HG02981 (cell line): Measurements from ENCODE around the gene RGS7BP.
"Not testable (repeated sequence)": the region's sequence is repeated elsewhere in the genome, so short reads cannot be mapped to it uniquely, and the experiment has no call there.

Experiments
- ATAC-seq: cut with Tn5 transposase; IDR thresholded peaks from one replicate; pipeline ENCODE4 v1.9.1; 2021; ENCODE audit warnings: mild to moderate bottlenecking, moderate library complexity; ENCODE audit not compliant: unreplicated experiment

The RGS7BP gene

DNA sequence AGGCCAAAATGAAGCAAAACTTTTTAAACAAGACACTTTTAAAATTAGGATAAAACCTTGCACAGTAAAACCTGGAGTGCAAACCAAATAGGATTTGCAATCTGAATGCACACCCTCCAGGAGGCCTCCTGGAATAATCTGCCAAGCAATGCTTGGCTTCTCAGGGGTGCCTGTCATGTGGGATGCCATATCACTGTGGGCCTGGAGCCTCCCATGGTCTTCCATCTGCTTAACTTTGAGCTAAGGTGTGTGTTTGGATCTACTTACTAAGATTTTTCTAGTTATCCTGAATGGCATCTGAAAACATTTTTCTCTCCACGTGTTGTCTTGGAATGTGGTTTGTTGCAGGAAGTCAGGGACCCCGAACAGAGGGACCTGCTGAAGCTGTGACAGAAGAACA lies 52.1 kb downstream of the RGS7BP start:
- ATAC-seq, result no peak

DNA sequence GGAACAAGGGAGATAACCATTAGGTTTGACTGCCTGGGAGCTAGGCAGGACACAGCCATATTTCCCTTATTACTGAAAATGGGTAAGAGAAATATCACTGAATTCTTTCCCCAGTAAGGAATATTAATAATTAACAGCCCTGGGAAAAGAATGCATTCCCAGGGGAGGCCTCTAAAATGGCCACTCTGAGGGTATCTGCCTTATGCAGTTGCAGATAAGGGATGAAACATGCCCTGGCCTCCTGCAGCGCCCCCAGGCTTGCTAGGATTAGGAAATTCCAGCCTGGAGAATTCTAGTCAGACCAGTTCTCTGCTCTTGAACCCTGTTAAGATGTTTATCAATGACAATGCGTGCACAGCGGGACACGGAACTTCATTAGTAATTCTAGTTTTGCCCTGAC lies 52.8 kb downstream of the RGS7BP start:
- not testable (repeated sequence) for ATAC-seq

DNA sequence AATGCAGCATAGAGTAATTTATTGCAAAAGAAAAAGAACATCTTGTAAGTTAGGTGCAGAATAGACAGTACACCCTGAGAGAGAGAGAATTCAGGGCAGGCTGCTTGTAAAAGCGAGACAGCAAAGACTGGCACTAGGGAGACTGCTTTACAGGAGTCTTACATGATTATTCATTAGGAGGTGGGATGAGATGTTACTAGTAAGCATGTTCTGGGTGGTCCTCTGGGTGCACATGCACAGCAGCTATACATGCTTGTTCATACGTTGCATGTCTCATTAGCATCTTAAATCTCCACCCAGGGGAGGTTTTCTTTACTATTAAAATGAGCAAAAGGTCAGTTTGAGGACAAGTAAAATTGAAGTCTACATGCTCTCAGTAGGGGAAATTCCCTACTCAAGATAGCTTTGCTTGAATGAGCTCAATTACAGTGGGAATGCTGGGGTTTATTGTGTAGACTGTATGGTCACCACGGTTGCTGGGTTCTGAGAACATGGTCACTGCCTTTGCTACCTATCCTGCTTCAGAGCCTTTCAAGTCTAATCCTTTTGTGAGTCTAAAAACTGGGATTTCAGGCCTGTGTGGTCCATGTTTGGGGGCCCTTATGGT lies 60.6 kb downstream of the RGS7BP start:
- no peak for ATAC-seq

DNA sequence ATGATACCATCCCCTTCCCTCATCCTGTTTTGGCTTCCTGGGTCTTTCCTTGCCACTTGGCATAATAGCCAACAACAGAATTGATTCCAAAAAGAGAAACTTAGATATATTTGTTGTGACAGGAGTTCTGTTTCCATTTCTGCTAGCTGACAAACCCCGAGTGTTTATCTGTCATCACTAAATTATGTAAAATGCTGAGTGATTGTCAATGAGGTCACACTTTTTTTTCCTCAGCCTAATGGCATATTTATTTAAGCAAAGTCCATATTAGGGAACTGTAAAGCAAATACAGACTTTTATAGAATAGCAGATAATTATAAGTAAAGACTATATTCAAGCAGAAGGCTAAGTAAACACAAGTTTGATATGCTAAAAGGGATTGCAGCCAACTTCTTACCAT lies 64.0 kb downstream of the RGS7BP start:
- ATAC-seq, result no peak

DNA sequence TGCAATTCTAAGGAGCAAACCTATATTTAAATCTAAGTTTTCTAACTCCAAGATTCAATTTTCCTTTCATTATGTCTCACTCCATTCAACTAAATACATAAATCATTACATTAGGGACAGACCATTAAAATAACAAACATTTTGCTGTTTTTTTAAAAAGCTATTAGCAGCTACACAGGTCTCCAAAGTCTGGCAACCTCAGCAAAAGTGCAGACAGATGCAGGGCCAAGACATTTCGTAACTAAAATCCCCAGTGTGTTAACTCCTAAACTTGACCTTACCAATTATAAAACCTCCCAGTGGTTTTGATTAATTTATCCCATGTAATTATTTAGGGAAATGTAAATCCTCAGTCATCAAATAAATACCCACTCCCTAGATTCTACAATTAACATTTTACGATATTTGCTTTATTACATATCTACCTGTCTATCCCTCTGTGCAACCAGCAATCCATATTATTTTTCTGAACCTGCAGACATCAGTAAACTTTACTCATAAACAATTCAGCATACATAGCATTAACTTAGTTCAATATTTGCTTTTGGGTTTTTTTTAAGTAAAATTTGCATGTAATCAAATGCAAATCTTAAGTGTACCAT lies 64.7 kb downstream of the RGS7BP start:
- no peak for ATAC-seq

DNA sequence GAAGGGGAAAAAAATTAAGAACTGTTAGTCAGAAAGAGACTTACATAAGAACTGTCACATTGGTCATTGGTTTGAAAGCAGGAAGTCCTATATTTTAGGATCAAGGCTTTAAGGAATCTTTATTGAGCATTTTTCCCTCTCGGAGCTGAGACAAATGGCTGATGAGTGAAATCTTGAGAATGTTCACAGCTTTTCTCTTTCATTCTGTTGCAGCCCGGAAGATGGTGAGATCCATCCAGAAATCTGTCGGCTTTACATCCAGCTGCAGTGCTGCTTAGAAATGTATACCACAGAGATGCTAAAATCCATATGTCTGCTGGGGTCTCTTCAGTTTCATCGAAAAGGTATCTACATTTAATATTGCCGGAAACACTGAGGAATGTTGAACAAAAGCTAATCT lies 69.7 kb downstream of the RGS7BP start:
- ATAC-seq, result no peak

DNA sequence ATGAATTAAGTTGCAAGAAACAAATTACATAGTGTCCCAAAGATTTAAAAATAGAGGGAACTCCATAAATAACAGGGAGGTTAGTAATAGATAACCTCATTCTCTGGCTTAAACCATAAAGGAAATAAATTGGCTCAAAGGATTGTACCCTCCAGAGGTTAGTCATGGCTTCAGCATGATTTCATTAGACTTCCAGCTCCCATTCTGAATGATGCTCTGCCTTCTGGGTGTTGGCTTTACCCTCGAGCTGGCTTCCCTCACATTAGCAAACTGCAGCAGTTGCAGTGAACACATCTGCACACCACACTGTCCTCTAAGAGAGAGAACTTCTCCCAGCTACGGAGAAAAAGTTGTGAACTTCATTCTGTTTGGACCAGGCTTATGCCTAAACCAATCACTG lies 70.4 kb downstream of the RGS7BP start:
- ATAC-seq, result no peak

DNA sequence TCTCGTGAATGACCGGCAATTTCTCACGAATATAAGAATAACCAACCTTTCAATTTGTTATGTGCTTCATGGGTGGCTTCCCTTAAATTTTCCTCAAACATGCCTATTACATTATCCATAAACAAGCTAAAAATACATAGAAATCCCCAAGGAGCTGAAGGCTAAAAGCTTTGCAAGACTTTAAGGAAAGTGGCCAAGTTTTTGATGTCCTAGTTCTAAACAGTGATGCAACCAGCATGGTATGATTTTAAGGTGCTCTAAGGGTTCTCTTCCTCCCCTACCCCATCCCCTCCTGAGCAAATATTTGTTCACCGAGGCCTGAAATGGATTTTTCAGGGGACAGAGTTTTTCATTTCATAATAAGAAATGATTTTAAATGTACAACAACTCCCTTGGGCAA lies 79.8 kb downstream of the RGS7BP start:
- ATAC-seq, result no peak

DNA sequence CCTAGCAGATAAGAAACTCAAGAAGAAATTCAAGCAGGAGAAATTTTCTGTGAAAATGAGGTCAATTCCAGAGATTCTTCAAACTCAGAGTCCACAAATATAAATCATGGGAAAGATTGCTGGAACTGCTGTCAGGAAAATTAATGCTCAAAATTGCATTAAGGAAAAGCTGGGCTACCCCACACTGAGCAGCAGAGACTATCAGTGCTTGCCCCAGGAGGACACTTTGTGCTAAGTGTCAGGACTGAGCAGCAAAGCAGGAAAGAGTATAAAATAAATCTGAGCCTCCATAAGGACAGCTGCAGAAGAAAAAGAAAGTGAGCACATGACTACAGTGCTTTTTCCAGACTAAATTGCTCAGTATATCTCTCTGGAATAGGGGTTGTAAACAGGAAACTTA lies 81.6 kb downstream of the RGS7BP start:
- ATAC-seq, result no peak

DNA sequence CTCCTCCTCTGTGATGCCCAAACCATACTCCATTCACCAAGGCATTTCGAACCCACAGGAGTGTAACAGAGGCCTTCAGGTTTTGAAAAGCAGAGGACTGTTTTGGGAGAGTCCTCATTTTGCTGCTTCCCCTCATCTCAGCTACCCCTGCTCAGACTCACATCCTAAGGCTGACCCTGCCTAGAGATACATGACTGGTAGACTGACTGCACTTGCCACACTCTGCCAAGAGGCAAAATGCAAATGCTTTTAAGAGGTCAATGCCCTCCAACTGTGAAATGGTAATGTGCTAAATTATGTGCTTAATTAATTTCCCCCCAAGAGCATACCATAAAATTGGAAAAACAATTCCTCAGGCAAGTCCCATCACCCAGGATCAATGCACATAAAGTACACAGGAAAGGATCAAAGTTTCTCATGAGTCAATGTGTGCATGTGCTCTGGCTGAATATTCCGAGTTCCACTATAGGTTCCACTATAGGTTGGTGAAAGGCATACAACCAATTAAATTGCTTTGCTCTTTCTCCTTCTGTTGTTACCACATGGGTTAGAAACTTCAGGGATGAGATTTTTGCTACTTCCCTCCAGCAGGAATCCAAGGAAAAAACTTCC lies 87.0 kb downstream of the RGS7BP start:
- no peak for ATAC-seq

DNA sequence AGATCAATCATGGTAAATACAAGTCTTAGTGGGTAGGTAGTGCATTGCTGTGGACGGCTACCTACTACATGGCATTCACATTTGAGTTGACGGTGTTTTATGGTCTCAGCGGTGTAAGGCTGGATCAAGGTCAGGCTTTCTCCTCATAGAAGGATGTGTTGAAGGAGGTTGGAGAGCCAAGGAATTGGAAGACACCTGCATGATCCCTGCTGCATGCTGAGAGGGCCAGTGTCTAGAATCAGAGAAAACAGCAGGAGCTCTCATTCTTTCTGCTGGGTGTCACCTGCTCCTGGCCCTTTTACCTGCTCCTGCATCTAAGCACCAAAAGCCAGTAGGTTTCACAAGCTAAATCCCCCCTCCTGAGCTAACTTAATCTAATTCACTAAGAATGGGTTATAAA lies 88.2 kb downstream of the RGS7BP start:
- no peak for ATAC-seq

DNA sequence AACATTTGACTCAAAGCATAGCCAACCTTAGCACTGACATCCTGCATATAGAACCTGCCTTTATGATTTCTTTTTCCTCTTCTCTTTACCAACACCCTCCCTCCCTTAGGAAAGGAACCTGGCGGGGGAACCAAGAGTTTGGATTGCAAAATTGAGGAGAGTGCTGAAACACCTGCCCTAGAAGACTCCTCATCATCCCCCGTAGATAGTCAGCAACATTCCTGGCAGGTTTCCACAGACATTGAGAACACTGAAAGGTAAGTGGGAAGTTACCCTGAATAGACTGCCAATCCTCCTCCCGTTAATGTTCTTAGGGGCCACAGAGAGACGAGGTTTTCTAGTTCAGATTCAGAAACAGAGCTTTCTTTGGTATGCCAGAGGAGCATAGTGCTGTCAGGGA lies 88.8 kb downstream of the RGS7BP start:
- ATAC-seq, result no peak

DNA sequence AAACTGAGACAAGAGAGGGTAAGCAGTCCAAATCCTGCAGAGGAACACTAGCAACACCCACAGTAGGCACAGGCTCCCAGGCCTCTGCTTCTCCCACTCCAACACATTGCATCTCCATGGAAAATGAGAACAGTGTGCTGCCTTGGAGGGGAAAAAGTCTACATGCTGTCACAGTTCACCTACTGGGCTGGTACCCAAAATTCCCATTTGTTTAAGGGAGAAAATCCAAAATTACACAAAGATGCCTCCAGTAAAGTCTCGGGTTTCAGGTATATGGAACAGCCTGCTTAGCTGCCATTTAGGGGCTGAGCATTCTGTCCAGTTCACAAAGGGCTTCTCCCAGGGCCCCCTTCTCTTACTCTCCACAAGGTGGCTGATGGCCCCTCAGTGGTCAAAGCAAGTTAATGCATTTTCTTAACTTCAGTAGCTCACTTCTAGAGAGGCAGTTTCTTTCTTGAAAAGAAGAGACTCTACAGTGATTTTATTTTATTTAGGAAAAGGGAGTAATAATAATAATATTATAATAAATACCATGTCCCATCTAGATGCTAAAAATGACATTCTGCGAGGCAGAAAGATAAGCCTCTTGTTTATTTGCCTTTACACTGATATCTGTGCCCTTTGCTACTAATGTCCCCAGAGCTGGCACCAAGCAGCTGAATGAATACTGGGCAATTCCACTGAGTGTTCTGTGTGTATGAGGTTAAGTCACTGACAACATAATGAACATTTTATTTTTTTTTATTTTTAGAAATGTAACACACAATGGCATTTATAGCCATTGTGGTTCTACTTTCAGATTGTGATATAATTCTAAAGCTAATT lies 89.4 kb downstream of the RGS7BP start:
- ATAC-seq, result no peak

DNA sequence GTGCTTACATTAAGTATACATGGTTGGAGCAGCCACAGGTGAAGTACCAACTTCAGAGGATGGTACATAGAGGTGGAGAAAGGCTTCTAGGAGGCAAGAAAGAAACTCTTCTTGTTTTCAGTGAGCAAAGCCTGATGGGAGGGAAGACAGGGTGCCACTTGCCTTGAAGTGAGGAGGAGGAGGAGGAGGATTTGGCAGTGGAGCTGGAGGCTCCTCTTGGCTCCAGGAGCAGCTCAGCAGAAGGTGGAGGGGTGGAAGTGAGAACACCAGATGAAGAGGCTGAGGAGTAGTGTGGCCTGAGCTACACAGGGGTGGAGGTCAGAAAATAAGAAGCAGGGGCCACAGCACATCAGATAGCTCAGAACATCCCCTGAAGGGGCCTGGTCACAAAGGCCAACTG lies 93.4 kb downstream of the RGS7BP start:
- no peak for ATAC-seq

DNA sequence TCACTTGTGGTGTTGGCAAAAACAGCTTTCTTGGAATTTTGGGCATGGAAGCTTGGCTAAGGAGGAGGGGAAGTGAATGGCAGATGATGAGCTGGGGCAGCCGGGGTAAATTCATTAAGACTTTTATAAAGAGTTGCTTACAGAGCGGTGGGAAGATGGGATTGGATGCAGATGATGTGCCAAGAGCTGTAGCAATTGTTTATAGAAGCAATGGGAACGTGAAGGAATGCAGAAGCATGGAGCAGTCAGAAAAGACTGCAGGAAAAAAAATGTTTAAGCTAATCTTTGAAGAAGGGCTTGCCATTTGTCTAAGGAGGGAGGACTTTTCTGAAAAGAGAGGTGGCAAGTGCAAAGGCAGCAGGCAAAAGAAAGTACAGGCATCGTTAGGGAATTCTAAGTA lies 97.9 kb downstream of the RGS7BP start:
- ATAC-seq, result no peak

DNA sequence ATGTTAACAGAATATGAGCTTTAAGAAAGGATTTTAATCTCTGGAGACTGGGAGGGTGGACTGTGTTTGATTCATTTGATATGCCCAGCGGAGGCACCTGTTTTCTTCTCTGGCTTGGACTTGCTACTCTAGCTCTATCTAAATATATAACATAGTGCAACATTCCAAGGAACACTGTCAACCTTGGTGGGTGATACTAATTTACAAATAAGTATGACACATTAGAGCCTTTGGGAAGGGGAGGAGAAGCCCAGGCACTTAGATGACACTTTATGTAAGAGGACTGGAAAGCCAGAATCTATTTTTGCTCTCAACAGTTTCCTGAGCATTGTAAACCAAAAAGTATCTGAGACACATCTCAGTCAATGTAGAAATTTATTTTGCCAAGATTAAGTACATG lies 101.1 kb downstream of the RGS7BP start:
- no peak for ATAC-seq

DNA sequence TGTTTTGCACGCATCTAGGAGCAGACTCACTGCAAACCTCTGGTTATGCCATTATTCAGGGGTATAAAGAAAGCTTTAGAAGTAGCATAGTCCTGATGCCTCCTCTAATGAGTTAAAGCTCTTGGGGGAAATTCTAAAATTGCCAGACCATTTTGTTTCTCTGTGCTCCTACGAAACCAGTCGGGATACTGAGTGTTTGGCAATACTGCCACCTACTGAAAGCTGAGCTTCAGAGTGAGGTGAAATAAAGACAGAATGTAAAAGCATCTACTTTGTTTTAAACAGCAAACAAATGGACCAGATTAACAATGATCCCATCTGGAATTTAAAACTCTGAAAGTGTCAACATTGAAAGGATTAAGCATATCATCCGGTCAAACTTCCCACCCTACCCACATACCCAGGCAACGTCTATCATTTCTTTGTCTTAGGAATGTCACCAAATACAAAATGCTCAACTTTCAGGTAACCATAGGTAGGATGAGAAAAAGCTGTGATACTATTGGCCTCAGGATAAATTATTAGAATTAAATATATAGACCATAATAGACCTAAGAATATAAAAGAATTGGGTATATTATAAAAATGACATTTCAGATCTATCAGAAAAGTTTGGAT lies 106.6 kb downstream of the RGS7BP start:
- ATAC-seq, result peak; percentile 35

DNA sequence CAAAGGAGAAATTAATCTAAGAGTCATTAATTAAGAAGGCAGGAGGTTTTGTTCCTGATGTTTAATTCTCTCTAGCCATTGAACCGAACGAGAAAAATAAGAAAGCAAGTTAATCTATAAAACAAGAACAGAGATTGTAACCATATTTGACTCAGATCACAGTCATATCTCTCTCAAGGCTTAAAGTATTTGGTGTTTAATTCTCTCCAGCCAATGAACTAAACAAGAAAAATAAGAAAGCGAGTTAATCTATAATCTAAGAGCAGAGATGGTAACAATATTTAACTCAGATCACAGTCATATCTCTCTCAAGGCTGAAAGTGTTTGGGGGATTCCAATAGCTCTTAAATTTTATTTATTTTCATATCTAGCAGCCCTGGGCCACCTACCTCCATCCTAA lies 110.1 kb downstream of the RGS7BP start:
- peak; percentile 89 for ATAC-seq

DNA sequence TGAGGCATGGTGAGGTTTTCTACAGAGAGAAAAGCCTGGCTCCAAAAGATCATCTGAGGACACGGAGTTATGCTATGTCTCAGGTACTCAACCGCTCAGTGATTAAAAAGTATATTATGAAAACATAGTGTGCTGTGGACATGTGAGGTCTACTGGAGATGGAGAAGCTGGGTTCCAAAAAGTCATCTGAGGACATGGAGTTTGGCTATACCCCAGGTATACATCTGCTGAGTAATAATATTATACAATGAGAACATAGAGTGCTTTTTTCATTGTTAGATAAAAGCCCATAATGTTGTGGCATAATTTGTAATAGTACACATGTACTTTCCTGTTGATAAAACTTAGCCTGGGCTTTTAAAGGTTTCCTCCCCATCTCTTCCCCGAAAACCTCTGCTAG lies 113.8 kb downstream of the RGS7BP start:
- ATAC-seq, result no peak

DNA sequence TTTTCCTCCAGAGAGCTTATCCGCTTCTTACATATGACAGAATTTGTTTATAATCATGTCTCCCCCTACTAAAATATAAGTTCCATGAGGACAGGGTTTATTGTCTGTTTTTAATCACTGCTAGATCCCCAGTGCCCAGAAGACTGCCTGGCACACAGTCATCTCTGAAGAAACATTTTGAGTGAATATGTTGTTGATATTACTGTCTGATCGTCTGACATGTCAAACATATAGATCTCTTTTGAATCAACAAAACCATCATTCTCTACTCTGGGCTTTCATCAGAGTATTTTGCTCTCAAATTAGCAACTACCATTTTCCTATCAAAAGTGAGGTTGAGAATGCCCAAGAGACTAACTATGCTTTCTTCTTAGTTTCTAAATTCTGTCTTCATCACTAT lies 117.2 kb downstream of the RGS7BP start:
- no peak for ATAC-seq

DNA sequence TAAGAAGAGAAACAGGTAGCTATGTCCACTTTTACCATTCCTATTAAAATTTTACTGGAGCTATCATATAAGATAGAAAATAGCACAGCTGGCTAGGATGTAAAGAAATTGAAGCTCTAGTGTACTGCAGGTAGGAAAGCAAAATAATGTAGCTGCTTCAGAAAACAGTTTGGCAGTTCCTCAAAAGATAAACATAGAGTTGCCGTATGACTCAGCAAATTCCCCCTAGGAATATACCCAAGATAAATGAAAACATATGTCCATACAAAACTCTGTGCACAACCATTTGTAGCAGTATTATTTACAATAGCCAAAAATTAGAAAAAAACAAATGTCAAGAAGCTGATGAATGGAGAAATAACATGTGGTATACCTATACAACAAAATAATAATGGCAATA lies 119.9 kb downstream of the RGS7BP start:
- no peak for ATAC-seq

DNA sequence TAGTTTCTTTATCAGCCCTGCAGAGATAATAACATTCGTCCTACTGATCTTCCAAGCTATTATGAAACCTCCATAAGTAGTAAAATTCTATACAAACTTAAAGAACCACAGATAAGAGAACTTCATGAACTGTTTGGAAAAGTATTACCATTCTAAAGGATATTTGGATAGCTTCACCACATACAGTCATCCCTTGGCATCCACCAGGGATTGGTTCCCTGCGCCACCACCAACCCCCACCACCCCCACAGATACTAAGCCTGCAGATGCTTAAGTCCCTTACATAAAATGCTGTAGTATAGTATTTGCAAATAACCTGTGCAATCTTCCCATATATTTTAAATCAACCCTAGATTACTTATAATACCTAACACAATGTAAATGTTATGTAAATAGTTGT lies 123.1 kb downstream of the RGS7BP start:
- ATAC-seq, result no peak
